GM08714 (cell line): ENCODE measurements around the gene CPED1.

Experiments used
- H3K4me3 ChIP-seq: fragments of 200-500 bp; sonication (Bioruptor generic); 2 replicates; pipeline ENCODE4 v1.5.1; 2014; ENCODE audit warnings: mild to moderate bottlenecking, low read length, inconsistent platforms
- ZNF274 ChIP-seq: IDR thresholded peaks from 2 replicates; pipeline ENCODE4 v1.6.1; 2012; ENCODE audit warnings: mild to moderate bottlenecking, low read depth, low read length

The CPED1 gene

DNA sequence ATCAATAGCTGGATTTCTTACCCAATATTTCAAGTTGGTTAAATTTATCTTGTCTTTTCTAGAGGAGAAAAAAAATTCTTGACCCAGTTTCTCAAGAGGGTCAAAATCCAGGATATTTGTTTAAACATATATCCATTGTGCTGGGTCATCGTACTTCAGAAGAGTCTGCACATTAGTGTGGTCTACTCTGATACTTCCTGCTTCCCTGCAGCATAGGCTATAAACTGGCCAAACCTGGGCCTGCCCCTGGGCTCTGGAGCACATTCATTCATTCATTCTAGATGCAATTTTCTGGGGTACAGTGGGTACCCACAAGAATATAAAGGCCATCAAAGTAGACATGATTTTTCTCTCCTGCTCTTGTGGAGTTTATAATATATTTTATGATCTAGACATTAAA lies 198.2 kb downstream of the CPED1 start:
- H3K4me3 ChIP-seq = no peak overlapping the region
- TF ChIP-seq ZNF274 = no peak

DNA sequence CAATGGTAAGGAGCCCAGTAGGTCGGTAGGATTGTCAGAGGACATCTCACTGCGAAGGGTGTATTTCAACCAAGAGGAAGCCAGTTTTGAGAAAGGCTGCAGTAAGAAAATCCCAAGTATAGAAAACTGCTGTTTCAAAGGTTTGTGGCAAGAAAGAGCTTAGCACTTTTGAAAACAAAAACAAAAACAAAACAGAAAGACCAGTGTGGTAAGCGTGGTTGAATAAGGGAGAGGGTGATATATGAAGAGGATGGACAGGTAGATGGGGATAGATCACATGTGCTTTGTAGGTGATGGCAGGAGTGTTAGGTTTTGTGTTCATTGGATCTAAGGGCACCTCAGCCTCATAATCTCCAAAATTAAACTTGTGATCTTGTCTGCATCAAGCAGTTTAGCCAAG lies 198.7 kb downstream of the CPED1 start:
- TF ChIP-seq ZNF274 = no peak
- H3K4me3 ChIP-seq = no peak overlapping the region

DNA sequence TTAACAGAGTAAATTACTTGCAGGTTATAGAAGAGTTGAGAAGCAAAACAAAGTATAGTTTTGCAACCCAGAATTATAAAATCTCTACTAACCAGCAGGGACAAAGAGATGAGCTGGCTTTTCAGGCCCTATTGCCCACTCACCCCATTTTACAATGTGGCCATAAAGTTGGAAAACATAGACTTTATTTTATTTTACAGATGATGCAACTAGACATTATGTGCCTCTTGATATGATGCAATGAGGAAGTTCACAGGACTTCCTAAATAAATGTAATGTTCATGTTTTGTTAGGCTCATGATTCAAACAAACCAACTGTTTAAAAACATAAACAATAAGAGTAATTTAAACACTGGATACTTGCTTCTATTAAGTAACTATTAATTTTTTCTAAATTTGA lies 199.2 kb downstream of the CPED1 start:
- no peak for TF ChIP-seq ZNF274

GRCh38 chr7:121192834-121193233 lies 204.3 kb downstream of the CPED1 start:
- TF ChIP-seq ZNF274 = no peak
- H3K4me3 ChIP-seq = no peak overlapping the region

More for the DNA sequence above, 199.2 kb downstream of the CPED1 start:
- H3K4me3 ChIP-seq = no peak overlapping the region

- TF ChIP-seq ZNF274 = no peak
- no peak overlapping the region for H3K4me3 ChIP-seq
Observed at GRCh38 chr7:121195010-121195409, 206.5 kb downstream of the CPED1 start.

GRCh38 chr7:121195874-121196273 lies 207.4 kb downstream of the CPED1 start:
- TF ChIP-seq ZNF274 = no peak
- no peak overlapping the region for H3K4me3 ChIP-seq

DNA sequence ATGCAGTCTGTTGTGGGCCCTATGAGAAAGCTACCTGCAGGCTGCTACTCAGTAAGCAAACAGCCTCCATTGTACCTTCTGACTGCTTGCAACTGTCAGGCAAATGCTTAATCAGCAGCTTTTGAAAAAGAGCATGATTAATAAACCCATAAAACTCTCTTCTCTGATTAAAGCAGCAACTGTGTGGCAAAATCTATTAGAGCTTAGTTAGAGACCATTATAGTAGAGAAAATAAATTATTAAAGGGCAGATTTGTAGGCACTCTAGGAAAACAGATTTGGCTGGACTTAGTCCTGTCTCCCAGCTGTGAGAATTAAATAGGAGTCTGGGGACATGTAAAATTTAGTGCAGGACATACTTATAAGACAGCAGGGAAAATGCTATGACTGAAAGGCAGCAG lies 207.8 kb downstream of the CPED1 start:
- no peak for TF ChIP-seq ZNF274
- no peak overlapping the region for H3K4me3 ChIP-seq

- no peak overlapping the region for H3K4me3 ChIP-seq
- no peak for TF ChIP-seq ZNF274
Observed at GRCh38 chr7:121197455-121197854, 208.9 kb downstream of the CPED1 start.

GRCh38 chr7:121198502-121198901 lies 210.0 kb downstream of the CPED1 start:
- H3K4me3 ChIP-seq = no peak overlapping the region
- no peak for TF ChIP-seq ZNF274

- no peak overlapping the region for H3K4me3 ChIP-seq
- TF ChIP-seq ZNF274 = no peak
Observed at GRCh38 chr7:121202125-121202524, 213.6 kb downstream of the CPED1 start.

- H3K4me3 ChIP-seq = no peak overlapping the region
- TF ChIP-seq ZNF274 = no peak
Observed at GRCh38 chr7:121202834-121203233, 214.3 kb downstream of the CPED1 start.

GRCh38 chr7:121204537-121204936 lies 216.0 kb downstream of the CPED1 start:
- no peak for TF ChIP-seq ZNF274
- H3K4me3 ChIP-seq = no peak overlapping the region

DNA sequence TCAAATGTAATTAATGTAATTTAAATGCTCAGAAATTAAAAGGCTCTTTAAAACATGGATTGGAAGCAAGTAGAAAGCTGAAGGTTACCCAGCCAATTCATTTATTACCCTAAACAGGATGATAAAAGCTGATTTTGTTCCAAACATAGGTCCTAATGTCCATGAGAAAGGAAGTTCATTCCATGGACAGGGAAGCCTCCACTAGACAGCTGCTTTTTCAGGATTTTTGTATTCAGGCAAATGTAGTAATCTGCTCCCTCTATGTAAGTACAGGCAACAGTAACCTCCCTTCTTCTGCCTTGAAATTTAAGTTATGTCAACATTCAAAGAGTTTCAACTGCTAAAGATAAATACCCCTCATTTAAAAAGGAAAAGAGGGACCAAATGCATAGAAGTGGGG lies 217.3 kb downstream of the CPED1 start:
- no peak for TF ChIP-seq ZNF274
- H3K4me3 ChIP-seq = no peak overlapping the region

- TF ChIP-seq ZNF274 = no peak
- no peak overlapping the region for H3K4me3 ChIP-seq
Observed at GRCh38 chr7:121211253-121211652, 222.7 kb downstream of the CPED1 start.

DNA sequence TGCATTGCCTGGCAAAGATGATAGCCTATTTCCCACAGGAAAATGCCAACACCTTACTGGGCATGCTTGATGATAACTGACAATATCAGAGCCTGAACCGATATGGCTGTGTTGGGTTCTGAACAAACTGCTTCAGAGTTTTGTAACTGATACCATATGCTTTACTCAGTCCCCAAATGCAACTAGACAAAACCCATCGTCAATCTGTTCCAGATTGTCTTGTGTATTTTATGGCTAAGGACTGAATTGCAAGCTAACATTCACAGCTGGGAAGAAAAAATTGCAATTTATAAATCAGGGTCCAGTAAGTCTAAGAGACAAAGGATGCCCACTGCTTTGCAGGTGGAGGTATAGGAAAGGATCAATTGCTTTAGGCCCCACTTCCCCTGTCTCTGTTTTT lies 223.5 kb downstream of the CPED1 start:
- no peak for TF ChIP-seq ZNF274
- H3K4me3 ChIP-seq = no peak overlapping the region

GRCh38 chr7:121214657-121215056 lies 226.1 kb downstream of the CPED1 start:
- H3K4me3 ChIP-seq = no peak overlapping the region
- no peak for TF ChIP-seq ZNF274
